Panc1 (cell line): ENCODE measurements around the gene GRK3.

Source experiments
- CTCF ChIP-seq: fragments of 450-650 bp; IDR thresholded peaks from 2 replicates; pipeline ENCODE4 v1.5.1; 2017; ENCODE audit warnings: mild to moderate bottlenecking
- POLR2AphosphoS5 ChIP-seq: IDR thresholded peaks from 2 replicates; pipeline ENCODE4 v1.6.1; 2012; ENCODE audit warnings: mild to moderate bottlenecking, low read depth, low read length, moderate library complexity
- REST ChIP-seq, 2 experiments: IDR thresholded peaks; 2 replicates each; pipeline ENCODE4 v1.6.1; 2011 to 2012; ENCODE audit warnings: low read depth in 2 of 2, control low read depth in 1 of 2, low read length in 1 of 2, mild to moderate bottlenecking in 1 of 2, moderate library complexity in 1 of 2; ENCODE audit not compliant: insufficient read depth in 1 of 2
- SIN3A ChIP-seq: IDR thresholded peaks from 2 replicates; pipeline ENCODE4 v1.6.1; 2012; ENCODE audit warnings: low read depth, mild to moderate bottlenecking, low read length, moderate library complexity, borderline replicate concordance; ENCODE audit not compliant: insufficient read depth
- TCF7L2 ChIP-seq: IDR thresholded peaks from 2 replicates; pipeline ENCODE4 v1.6.1; 2011; ENCODE audit warnings: mild to moderate bottlenecking, low read depth, low read length, inconsistent platforms

GRCh38 chr22:25744694-25745093, 180.2 kb downstream of the GRK3 start:
- TF ChIP-seq CTCF (no peak), TCF7L2 (no peak), POLR2AphosphoS5 (no peak), SIN3A (no peak), REST (IDR thresholded peaks at IDR 0.05; ENCODE audit: insufficient read depth in 1 of 2, low read depth in 2 of 2, low read length in 1 of 2) (no peak)
